Activated CD4-positive, alpha-beta T cell treated with anti-CD3 and anti-CD28 coated beads, Interleukin-2, amount 50 U/mL, for 1 hour (primary cell): ENCODE measurements around the gene MCM3.

ENCODE experiments used
- DNase-seq: peaks from one replicate; pipeline ENCODE4 v3.0.0-alpha.2; 2020

The MCM3 gene

DNA sequence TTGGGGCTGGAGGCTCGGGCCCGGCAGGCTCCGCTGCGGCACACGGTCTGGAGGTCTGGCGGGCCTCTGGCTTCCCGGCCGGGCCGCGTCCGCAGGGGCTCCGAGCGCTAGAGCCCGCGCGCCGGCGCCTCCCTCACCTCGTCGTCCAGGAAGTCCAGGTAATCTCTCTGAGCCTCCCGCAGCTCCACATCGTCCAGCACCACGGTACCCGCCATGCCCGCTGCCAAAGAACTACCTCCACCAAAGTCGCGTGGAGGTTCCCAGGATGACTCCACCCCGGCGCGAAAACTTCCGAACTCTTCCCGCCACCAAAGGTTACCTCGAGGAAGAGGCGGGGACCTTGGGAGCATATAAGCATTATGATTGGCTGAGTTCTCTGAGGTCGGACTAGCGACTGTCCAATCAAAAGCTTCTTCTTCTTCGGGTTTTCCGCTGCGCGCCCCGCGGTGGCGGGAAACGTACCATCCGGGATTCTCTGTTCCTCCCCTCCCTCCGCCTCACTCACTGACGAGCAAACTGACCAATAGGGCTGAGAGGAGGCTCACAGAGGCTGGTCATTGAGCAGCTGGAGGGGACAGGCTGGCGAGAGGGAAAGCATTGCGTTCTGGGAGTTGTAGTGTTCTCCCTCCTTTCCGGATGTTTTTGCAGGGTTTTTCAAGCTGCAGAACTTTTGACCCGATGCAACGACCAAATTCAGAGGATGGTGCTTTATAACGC is at the start of gene MCM3:
TSS of gene MCM3 (minus strand) at position 283 of the 717 bp plus-strand sequence. CDS start at position 215, 68 bp downstream.
- peak; percentile 92 for DNase-seq

DNA sequence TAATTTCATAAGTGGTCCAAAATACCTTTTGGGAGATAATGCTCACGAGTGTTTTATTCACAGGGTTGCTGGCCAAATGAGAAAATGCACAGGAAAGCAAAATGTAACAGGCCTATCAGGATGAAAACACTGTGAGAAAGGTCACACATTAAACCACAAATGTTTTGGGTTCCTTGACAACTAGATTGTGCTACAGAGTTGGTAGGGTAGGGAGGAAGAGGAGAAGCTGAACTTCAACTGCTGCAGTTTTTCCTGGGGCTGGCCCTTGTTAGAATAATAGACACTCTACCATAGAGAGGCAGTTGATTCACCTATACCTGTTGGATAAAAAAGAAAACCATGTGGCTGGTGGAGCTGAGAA is 49.3 kb upstream of the MCM3 start:
- DNase-seq: no peak

DNA sequence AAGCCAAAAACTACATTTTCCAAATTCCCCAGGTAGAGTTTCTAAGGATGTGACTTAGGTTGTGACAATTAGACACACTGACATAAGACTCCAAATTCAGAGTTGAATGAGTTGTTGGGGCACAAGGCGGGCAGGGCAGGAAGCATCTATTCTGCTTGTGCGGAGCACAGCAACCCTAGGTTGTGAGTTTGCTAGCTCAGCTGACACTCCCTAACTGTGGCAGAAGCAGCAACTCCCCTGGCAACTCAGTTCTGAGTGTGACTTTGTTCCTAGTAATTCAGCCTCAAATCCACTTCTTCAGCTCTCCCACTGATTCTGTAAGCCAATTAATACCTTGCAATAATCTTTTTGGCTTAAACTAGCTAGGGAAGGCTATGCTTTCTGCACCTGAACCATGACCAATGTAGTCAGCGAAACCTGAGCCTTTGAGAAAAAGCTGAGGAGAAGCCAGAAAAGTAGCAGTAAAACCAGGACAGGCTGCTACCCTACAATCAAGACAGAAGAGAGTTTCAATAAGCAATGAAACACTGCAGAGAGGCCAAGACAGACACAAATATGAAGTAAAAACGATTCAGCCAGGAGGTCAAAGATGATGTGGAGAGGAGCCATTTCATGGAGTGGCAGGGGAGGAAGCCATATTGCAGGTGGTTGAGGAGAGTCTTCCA is 47.4 kb upstream of the MCM3 start:
- DNase-seq: no peak

DNA sequence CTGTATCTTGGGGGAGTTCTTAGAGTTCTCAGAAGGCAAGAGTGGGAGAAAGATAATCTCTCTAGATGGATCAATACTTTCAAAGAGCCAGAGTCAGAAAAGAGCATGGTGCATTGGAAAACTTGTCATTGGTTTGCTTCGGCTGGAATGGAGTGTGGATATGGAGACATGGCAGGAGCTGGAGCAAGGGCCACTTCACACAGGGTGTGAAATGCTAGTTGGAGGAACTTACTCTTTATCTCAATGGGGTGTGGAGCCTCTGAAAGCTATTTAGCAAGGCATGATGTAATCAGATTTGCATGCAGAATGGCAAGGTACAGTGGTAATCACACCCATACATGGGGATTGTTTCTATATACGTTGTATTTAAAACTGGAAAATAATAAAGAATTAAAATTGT is 45.9 kb upstream of the MCM3 start:
- DNase-seq: no peak

DNA sequence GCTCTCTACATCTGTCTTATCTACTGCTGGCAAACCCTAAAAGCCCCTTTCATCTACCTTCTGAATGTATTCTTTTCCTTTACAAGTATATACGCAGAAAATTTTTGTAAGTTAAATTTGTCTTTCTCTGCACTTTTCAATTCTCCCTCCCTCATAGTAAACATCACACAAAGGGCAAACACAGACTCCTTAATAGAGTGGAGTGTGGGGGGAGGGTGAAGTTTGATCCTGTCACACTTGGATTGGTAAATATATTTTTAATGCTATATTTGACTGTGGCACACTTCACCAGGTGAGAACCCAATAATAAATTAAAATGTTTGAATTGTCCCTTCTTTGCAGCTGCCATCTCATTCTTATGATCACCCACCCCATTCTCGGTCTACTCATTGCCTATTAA is 44.2 kb upstream of the MCM3 start:
- no peak for DNase-seq

DNA sequence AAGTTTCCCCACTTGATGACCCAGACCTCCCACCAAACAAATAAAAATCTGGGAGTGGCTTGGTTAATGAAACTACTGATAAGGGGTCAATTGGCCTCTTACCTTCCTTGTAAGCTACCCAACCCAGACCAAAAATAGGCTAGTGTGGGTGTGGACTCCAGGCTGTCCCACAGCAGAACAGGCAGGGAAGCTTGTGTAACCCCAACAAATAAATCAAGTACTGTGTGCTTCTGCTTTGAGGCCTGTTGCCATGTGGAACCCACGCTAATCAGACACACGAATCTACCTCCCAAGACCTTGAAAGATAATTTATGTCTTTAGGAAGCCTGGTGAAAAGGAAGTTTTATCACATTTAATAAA is 43.7 kb upstream of the MCM3 start:
- no peak for DNase-seq

DNA sequence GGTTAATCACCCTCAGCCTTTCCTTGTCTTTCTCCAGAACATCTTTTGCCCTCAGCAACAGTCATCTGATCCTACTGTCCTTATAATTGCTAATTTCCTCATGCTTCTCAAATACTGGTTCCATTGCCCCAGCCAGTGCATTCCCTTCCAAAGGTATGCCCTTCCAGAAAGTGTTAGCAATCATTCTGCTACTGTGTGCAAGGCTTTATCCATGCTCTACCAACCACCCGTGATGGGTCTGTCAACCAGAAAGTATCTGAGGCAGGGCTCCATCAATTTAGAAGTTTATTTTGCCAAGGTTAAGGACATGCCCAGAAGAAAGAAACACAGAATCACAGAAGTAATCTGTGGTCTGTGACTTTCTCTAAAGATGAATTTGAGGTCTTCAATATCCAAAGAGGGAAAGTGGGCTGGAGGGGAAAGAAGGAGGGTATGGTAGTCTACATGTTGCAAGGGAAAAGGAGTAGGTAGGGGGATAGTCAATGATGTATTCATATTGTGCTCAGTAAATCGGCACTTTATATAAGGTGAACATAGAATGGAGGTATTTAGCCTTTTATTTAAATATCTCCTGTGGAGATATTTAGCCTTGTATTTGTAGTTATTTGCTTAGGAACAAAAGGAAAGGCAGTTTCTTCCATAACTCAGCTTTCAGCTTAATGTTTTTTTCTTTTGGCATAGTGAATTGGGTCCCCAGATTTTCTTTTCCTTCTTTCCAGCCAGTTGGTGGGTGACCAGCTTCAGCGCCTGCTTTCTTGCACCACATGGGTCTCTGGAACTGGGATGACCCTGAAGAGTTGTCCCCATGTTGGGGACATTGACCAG is 42.2 kb upstream of the MCM3 start:
- DNase-seq: no peak

DNA sequence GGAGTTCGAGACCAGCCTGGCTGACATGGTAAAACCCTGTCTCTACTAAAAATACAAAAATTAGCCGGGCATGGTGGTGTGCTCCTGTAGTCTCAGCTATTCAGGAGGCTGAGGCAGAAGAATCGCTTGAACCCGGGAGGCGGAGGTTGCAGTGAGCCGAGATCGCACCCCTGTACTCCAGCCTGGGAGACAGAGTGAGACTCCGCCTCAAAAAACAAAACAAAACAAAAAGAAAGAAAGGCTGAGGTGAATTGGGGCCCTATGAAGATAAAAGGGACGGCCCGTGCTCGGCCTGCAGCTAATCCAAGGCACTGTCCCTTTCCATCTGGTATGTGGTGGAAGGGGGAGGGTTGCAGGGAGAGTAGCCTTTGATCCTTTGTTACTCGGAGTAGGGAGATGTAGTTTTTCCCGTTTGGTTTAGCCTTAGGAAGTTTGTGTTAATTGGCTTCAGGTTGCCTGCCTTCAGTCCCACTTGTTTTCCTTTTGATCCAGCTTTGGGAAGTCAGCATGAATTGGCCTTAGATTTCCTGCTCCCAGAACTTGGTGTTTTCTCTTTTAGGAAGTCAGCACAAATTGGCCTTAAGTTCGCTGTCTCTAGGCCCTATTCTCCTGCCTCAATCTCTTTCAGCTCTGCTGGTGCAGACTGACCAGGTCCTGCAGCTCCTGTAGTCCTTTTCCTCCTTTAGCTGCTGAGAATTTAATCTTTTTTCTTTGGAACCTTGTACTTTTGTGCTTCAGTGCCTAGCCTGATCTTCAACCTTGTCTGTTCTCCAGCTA is 41.3 kb upstream of the MCM3 start:
- DNase-seq: no peak

DNA sequence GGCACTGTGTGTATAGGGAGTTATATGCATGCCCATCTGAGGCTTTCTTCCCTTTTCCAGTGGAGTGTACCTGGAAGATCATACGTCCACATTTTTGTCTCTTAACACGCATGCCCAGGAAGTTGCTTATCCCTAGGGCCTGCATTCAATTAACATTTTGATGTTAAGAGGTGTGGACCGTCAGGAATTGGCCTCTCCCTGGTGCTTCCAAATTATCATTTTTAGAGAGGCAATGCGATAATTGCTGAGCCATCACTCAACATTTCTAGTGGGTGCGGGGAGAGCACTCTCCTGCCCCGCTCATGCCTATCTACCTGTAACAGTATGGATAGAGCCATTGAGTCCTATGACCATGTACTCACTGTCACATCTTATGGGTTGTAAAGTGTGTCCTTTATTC is 39.6 kb upstream of the MCM3 start:
- no peak for DNase-seq

DNA sequence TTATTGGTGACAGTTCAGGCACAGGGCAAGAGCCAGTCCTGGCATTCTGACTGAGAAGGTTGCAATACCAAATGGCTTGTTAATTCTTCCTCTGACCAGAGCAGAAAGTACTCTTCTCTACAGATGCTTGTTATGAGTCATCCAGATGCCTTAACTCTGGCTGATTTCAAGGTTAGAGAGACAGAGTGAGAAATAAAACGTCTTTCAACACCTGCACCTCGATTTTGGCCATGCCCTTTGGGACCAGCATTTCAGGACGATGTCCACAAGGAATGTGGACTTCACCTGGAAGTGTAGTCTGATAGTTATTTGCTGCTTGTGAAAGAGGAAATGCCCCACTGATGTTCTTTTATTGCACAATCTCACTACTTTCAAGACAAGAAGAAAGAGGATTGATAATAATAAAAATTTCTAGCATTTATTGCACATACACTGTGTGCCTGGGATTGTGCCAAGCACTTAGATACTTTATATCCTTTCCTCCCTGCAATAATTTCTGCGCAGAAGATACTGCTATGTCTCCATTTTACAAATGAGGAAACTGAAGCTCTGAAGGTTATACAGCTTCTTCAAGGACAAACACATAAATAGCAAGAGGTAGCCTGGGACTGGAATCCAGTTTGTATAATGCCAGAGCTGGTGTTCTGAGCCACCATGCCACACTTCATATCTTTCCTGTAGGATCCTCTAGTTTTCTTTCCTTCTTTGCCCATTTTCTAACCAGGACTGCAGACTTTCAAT is 33.5 kb upstream of the MCM3 start:
- DNase-seq: no peak

DNA sequence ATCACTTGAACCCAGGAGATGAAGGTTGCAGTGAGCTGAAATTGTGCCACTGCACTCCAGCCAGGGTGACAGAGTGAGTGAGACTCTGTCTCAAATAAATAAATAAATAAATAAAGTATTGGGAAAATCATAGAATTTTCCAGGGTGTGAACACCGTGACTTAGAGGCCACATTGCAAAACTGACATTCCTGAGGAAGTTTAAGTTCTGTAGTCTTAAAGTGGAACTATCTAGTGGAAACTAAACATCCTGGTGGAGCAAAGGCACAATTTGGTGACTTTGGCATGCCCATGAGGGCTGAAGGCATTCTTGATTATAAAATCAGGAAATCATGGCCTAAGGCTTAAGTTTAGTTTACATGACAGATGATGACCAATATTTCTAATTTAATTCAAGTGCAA is 32.7 kb upstream of the MCM3 start:
- no peak for DNase-seq

DNA sequence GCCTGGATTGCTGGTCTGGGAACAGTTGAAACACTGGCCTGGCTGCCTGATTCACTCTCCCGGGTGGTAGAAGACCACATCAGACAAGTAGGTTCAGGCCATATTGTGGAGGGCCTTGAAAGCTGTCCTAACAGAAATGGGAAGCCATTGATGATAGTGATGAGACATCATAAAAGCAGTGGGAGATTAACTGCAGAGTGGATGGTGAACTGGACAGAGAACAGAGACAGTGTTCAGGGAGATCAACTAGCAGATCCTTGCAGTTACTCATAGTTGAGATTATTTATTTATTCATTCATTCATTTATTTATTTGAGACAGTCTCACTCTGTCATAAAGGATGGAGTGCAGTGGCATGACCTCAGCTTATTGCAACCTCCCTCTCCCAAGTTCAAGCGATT is 30.2 kb upstream of the MCM3 start:
- no peak for DNase-seq

DNA sequence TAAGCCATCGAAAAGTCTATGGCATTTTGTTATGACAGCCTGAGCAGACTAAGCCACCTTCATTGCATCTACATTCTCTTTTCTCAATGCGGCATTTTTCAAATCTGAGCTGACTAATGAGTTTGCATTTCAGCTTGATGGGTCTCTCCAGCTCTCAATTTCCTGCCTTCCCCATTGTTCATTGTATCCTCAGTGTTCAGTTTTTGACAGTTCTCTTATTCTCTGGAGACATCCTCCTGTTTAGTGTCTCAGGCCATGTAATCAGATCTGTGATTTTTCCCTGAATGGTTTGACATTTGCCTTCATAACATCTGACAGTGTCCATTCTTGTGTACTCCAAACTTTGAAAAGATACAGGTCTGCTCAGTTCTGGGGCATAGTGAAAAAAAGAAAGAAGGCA is 27.9 kb upstream of the MCM3 start:
- DNase-seq: no peak

DNA sequence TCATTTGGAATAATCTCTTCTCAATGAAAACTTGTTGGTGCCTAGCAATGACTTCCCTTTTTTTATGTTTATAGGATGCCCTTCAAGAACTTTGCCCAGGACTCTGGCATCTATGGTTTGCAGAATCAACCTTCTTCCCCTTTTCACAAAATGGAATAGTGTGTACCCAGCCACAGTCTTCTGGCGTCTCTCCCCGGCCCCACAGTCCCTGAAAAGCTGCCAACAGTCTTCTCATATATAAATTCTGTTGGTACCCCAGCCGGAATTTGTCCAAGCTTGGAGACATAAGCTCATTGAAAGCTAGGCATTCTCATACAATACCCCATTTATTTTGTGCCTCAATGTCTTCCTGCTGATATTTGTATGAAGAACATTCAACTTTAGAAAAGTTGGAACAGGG is 26.4 kb upstream of the MCM3 start:
- DNase-seq: no peak

DNA sequence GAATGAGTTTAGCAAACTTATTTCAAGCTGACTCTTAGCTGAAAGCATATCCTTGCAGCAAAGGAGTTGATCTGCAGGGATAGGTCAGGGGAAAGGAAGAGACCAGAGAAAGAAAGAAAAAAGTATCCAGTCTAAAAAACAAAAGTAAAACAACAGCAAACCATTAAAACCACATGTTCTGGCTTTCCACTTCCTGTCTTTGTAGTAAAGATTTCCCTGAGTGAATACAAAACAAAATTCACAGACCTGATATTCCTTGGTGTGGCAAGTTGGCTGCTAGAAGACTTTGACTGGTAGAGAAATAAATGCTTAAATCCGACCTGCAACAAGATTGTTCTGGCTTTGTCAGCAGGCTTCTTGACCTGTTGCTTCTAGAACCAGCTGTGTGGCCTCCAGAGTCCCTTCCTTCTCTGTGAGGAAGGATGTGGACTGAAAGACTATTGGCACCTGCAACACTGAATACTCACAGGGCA is 23.4 kb upstream of the MCM3 start:
- no peak for DNase-seq

DNA sequence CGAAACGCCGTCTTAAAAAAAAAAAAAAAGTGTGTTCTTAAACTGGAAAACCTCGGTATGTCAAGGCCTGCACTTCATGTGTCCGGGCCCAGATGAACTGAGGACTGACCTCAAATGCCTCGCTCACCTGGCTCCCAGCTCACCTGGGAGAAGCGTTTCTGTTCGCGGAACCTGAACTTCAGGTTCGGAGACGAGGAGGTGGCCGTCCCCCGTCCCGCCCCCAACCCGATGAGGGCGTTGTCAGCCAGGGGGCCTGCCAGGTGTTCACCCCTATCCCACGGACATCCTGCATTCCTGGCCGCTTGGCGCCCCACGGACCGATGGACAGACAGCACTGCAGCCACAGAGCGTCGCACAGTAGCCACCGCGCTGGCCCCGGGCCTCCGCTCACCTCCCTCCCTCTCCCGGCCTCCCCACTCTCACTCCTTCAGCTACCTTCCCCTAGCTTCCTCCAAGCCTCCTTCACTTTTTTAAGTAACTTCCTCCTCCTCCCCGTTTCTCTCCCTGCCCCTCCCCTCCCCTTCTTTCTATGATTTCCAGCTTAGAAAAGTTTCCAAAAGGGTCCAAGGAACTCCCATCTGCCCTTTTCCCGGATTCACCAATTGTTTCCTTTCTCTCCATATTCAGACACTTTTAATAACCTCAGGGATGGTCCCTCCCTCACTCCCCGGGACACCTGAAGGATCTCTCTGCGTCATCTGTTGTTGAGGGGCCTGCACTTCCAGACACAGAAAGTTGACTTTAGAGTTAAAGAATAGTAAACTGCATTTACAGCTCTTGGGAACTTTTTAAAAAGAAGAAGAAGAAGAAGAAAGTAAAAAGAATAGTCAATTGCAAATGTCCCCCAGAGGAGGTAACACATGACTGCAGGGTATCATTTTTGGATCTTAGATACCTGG is 22.7 kb upstream of the MCM3 start:
- DNase-seq: no peak

DNA sequence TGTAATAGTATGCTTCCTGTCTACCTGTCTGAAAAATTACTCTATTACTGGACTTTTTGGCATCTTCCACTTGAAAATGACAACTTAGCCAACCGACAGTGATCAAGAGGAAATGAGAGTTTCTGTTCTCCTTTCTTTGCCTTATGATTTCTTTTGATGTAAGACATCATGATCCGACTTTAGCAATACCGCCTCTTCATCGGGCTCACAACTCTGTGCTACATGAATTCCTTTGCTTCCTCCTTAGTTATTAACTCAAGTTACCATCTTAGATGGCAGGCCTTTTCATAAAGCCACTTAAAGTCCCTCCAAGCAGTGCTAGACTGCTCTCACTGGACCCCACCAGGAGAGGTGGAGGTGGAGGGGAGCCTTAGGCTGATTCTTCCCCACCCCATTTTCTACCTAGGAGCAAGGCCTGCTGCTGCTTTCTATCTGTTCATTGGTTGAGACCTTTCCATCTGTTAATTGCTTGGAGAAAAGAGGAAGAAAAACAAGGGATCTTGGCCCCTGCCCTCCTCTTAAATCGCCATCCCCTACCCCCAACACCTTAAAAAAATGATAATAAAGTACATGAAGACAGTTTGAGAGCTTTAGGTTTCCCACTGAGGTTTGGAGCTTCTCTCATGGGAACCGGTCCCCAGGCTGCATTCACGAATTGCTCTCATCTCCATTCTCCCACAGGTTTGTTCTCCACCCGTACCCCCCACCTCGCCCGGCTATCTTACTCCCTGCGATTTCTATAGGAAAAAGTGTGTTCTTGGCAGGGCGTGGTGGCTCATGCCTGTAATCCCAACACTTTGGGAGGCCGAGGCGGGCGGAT is 21.6 kb upstream of the MCM3 start:
- DNase-seq: no peak

DNA sequence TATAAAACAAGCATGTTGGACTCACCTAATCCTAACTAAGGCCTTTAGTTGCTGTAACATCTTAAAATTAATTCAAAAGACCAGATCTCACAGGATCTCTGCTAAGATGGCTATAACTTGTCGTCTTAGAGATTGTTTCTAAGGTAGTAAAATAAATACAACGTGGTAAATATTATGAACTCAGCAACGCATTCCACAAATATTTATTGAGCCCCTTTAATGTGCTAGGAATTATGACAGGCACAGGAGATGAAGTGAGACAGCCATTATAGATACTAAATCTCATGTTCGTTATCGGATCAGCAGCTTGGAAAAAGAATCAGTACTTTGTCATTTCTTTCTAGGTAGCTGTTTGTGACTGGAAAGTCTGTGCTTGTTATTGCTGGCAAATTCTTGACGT is 20.9 kb upstream of the MCM3 start:
- DNase-seq: no peak

DNA sequence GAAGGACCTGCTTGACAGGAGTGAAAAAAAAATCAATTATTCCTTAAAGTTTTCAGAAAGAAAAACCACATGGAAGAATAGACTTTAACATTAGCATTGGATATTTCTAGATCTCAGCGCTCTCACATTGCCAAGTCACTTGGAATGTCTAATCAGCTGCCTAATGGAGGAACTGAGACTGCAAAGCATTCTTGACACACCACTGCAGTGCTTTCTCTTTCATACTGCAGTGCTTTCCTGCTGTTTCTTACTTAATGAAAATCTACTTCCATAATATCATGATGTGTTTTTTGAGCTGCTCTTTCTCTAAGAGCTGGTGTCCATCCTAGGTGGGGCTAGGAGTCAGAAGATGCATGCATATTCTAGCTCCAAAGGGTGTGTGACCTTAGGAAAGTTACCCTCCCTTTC is 20.4 kb upstream of the MCM3 start:
- no peak for DNase-seq

DNA sequence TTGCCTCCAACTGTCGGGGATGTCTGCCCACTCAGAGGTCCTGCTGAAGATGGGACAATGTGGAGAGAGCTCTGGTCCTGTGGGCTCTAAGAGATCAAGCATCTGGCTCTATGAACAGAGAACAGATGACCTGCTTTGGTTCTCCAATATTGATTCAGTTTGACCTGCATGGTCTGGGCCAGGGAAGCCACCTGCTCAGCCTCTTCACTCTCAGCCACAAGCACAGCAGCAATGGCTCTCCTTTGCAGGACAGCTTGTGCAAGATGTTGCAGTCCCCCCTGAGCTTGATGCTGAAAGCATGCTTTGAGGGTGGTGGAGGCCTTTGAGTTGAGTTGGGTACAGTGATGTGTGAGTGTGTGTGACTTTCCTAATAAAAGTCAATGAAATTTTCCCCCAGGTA is 18.6 kb upstream of the MCM3 start:
- DNase-seq: no peak

DNA sequence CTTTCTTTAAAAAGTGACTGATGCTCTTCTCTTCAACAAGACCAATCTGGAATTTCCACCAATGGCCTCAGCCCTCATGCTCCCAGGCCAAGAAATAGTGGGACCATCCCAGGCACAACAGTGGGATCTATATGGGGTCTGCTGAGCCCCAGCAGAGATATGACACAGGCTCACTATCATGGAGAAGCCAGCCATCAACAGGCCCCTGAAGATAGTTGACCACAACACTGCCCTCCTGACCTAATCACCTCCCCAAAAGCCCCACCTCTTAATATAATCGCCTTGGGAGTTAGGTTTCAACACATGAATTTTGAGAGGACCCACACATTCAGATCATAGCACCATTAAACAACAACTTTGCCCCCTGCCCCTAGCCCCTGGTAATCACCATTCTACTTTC is 16.8 kb upstream of the MCM3 start:
- DNase-seq: no peak
